8988T (cell line): ENCODE data around the gene POU4F2.
"Not testable (repeated sequence)": the region's sequence is repeated elsewhere in the genome, so short reads cannot be mapped to it uniquely, and the experiment has no call there.

Experiments used
- DNase-seq: peaks from one replicate; pipeline ENCODE4 v3.0.0; 2011

Gene POU4F2

GRCh38 chr4:146661367-146661766 is 22.7 kb downstream of the POU4F2 start:
- no peak for DNase-seq

GRCh38 chr4:146663968-146664311 is 25.2 kb downstream of the POU4F2 start:
- DNase-seq, result not testable (repeated sequence)

GRCh38 chr4:146674829-146675570 is 36.3 kb downstream of the POU4F2 start:
- no peak for DNase-seq
